WTC11 (cell line): ENCODE measurements around the gene PTPRN2.

ENCODE experiments used
- CBFB ChIP-seq: sonication (generic); formaldehyde crosslinking; IDR thresholded peaks from 2 replicates; pipeline ENCODE4 v1.8.1; 2022; ENCODE audit warnings: mild to moderate bottlenecking, low read depth, missing genetic modification reagents
- ELF4 ChIP-seq: sonication (generic); formaldehyde crosslinking; IDR thresholded peaks from 2 replicates; pipeline ENCODE4 v1.8.1; 2022; ENCODE audit warnings: low read depth, mild to moderate bottlenecking, moderate library complexity, missing genetic modification reagents
- ETV6 ChIP-seq: sonication (generic); formaldehyde crosslinking; IDR thresholded peaks from 2 replicates; pipeline ENCODE4 v1.8.1; 2022; ENCODE audit warnings: mild to moderate bottlenecking, missing genetic modification reagents
- IRF2 ChIP-seq: sonication (generic); formaldehyde crosslinking; IDR thresholded peaks from 2 replicates; pipeline ENCODE4 v1.8.0; 2022; ENCODE audit warnings: low read depth, missing genetic modification reagents, borderline replicate concordance
- JAZF1 ChIP-seq: fragments of 250-450 bp; sonication (Bioruptor Pico); IDR thresholded peaks from 2 replicates; pipeline ENCODE4 v1.9.0; 2021; ENCODE audit warnings: moderate library complexity, mild to moderate bottlenecking, inconsistent platforms
- JUN ChIP-seq: sonication (generic); formaldehyde crosslinking; IDR thresholded peaks from 2 replicates; pipeline ENCODE4 v1.8.0; 2023; ENCODE audit warnings: mild to moderate bottlenecking, missing genetic modification reagents
- NFE2L1 ChIP-seq: sonication (generic); formaldehyde crosslinking; IDR thresholded peaks from 2 replicates; pipeline ENCODE4 v1.8.1; 2023; ENCODE audit warnings: missing genetic modification reagents
- TF ChIP-seq, protein P1 (sequence below): fragments of 200-600 bp; IDR thresholded peaks from 2 replicates; pipeline ENCODE4 v1.8.0; 2022; ENCODE audit warnings: antibody characterized with exemption

DNA sequence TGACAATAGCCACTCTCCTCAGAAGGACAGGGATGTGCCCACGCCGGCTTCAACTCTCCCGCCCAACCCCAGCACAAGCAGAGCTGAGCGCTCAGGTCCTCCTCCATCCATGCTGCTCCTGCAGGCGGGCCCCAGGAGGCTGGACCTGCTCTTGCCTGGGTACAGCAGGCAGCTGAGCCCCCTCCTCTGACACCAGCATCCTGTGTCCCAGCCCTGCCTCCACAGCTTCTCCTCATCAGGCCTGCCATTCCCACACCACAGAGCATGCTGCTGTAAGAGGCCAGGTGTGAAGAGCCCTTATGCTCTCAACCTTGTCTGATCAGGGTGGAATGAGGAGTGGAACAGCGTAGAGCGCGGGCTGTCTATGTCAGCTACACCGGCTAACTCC is 302.2 kb downstream of the PTPRN2 start:
- TF ChIP-seq CBFB (CRISPR knock-in tag) (no peak), ETV6 (CRISPR knock-in tag) (no peak), ELF4 (CRISPR knock-in tag) (no peak), JAZF1 (CRISPR knock-in tag) (no peak), IRF2 (CRISPR knock-in tag) (no peak), NFE2L1 (CRISPR knock-in tag) (no peak), JUN (CRISPR knock-in tag) (no peak)
- TF ChIP-seq, protein P1, sequence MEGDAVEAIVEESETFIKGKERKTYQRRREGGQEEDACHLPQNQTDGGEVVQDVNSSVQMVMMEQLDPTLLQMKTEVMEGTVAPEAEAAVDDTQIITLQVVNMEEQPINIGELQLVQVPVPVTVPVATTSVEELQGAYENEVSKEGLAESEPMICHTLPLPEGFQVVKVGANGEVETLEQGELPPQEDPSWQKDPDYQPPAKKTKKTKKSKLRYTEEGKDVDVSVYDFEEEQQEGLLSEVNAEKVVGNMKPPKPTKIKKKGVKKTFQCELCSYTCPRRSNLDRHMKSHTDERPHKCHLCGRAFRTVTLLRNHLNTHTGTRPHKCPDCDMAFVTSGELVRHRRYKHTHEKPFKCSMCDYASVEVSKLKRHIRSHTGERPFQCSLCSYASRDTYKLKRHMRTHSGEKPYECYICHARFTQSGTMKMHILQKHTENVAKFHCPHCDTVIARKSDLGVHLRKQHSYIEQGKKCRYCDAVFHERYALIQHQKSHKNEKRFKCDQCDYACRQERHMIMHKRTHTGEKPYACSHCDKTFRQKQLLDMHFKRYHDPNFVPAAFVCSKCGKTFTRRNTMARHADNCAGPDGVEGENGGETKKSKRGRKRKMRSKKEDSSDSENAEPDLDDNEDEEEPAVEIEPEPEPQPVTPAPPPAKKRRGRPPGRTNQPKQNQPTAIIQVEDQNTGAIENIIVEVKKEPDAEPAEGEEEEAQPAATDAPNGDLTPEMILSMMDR = no peak
